Measurements from ENCODE around the gene SLC19A3.
"Not testable (repeated sequence)": the region's sequence is repeated elsewhere in the genome, so short reads cannot be mapped to it uniquely, and the experiment has no call there.

The SLC19A3 gene

GRCh38 chr2:227703280-227703732, 14.5 kb downstream of the SLC19A3 start:
- no peak for DNase-seq

DNA sequence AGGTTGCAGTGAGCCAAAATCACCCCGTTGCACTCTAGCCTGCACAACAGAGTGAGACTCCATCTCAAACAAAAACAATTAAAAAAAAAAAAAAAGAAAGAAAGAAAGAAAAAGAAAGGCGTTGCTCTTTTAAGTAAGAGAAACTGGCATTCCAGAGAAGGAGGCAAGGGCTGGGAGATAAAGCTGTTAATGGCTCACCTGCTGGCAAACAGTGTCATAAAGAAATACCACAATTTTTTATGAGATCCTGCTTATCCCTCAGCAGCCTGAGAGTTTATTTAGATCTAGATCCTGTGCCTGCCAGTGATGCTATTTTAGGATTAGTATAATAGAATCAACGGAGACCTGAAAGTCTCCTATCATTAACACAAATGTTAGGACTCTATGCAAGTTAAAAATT, 16.3 kb downstream of the SLC19A3 start:
- no peak for DNase-seq

DNA sequence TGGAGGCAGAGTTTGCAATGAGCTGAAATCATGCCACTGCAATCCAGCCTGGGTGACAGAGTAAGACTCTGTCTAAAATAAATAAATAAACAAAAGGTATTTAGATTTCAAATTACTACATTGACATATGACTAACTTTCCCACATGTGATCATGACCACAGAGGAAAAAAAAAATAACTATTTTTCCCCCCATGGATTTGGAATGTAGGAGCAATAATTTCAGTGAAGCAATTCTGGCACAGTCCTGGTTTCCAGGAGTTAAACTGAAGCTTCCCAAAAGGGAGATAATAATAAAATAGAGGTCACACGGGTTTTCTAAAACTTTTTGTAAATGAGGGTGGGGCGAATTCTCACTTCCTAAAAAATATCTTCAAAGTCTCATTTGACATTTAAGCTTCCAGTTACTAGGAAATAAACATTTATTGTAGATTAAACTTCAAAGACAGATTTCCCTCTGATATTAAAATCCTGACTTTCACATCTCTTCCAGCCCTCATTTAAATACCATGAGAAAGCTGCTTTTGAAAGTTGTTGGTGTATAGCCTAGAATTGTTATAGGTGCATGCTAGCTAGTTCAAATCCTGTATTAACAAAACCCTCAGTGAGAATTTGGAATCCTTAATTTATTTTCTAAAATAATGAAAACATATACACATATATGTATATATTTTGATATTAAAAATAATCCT, 20.7 kb downstream of the SLC19A3 start:
- no peak for DNase-seq

DNA sequence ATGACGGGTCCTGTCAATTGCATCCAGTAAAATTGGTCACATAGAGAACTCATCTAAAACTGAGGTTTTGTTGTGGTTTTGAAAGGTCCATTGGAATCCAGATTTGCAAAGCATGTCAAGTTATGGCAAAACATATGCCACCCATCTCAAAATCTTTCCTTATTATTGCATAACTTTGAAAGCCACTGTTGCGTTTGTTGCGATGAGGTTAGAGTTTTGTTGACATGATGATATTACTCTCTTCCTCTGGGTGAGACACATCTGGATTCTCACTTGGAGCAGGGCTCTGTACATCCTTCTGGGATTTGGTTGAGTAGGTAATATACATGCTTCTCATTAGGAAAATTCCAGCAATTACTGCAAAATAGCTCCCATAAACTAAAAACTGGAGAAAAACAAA, 30.6 kb downstream of the SLC19A3 start:
- no peak for DNase-seq

DNA sequence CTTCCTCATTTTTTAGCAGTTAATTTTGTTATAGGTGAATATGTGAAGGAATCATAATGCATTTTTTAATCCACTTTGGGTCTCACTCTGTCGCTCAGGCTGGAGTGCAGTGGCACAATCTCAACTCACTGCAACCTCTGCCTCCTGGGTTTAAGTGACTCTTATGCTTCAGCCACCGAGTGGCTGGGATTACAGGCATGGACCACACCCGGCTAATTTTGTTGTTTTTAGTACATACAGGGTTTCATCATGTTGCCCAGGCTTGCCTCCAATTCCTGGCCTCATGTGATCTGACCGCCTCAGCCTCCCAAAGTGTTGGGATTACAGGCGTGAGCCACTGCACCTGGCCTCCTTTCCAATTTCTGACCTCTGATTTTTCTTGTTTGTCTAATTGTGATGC, 33.6 kb downstream of the SLC19A3 start:
- no peak for DNase-seq

DNA sequence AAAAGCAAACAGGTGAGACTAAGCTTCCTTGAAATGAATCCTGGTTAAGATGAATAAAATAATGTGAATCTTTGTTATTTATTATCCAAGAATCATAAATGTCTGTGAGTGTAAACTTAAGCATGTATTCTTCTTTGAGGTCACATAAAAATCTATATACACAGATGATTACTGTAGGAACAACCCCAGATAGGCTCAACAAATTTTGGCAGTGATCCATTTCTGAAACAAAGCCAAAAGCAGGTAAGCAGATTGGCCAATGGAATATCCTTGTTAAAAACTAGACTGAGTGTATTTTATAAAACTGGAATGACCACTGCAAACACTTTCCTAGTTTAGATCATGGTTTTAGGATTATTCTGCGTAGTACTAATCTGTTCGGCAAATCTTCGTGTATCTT, 39.9 kb downstream of the SLC19A3 start:
- no peak for DNase-seq

DNA sequence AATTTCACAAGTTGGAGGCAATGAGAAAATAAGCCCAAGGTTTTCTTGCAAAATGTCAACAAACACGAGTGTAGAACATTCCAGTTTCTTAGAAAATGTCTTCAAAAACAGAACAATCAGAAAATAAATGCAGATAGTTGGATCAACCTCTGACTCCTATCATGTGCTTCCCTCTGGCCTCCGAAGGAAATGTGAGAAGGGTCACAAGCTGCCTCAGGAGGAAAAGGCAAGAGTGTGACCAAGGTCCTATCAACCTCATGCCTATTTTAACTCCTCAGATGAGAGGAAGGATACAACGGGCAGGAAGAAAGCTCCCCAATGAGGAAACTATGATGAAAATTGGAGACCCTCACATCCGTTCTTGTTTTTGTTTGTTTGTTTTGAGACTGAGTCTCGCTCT, 43.3 kb downstream of the SLC19A3 start:
- DNase-seq: no peak

DNA sequence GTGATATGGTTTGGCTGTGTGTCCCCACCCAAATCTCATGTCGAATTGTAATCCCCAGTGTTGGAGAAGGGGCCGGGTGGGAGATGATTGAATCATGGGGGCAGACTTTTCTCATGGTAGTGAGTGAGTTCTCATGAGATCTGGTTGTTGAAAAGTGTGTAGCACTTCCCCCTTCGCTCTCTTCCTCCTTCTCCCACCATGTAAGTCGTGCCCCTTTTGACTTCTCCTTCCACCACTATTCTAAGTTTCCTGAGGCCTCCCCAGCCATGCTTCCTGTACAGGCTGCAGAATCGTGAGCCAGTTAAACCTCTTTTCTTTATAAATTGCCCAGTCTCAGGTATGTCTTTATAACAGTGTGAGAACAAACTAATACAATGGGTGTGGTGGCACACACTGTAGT, 44.2 kb downstream of the SLC19A3 start:
- not testable (repeated sequence) for DNase-seq

- DNase-seq: no peak
Measured at GRCh38 chr2:227671170-227671905, 46.5 kb downstream of the SLC19A3 start.

- not testable (repeated sequence) for DNase-seq
Measured at GRCh38 chr2:227666631-227667170, 51.1 kb downstream of the SLC19A3 start, which contains the start of gene SCYGR5. SCYGR5 (plus strand) TSS chr2:227666804; CDS start chr2:227666804, 0 bp downstream.

DNA sequence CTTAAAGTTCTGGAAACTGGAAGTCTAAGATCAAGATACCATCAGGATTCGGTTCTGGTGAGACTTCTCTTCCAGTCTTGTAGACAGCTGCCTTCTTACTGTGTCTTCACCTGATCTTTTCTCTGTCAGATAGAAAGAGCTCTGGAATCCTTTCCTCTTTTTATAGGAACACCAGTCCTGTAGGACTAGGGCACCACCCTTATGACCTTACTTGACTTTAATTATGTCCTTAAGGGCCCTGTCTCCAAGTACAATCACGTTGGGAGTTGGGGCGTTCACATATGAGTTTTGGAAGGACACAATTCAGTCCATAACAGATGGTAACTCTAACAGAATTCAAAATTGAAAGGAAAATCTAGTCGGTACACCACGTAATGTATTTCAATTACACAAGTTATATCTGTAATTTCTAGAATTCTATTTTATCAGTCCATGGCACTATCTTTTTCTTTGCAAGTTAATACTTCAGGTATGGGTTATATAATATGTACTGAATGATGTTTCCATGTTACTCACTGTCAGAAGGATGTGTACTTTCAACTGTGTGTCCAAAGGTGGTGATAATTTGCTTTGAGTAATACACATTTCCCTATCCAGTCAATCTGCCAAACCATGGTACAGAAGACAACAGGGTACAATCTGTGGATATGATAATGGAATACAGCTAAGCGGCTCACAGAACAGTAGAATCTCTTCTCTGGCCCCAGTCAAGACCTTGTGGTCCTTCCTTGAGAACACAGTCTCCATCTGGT, 52.5 kb downstream of the SLC19A3 start:
- no peak for DNase-seq

DNA sequence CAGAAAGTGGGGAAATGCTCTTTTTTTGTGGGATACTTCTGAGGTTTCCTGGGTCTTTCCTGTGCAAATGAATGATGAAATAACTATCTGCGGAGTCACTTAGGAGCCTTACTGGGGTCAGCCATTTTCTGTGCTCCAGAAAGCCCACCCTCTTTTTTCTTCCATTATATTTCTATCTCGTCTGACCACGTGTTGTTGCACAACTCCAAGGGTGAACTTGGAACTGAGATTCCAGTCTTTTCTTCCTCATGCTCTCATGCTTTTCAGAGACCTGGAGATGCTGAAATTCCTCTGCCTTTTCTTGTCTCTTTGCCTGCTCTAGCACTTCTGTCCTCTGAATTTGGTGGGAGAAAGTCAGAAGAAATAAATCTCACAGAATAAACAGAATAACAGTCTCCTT, 56.0 kb downstream of the SLC19A3 start:
- DNase-seq: no peak

DNA sequence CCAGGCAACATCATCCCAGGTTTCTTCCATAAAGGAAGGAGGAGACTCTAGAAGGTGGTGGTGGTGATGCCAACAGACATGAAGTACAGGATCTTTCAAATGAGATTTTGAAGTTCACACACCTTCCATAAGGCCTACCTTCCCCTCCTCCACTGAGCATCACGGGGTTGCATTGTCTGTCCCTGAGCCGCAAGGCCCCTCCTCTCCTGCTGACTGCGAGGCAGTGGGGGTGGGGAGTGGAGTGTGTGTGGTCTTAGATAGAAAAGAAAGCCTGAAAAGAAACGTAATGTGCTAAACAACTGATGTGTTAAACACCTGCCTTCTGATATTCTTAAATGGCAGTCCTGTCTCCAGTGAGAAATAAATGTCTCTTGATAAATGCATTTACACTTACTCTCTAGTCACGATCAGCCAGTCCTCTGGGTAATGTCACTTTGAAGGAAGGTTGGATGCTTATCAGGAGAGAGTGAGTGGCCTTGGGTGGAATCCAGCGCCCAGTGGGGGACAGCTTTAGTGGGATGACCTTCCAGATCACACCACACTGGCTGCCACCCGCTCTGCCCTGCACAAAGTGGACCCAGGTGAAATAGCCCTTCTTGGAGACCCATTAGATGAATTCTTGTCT, 56.7 kb downstream of the SLC19A3 start:
- no peak for DNase-seq

DNA sequence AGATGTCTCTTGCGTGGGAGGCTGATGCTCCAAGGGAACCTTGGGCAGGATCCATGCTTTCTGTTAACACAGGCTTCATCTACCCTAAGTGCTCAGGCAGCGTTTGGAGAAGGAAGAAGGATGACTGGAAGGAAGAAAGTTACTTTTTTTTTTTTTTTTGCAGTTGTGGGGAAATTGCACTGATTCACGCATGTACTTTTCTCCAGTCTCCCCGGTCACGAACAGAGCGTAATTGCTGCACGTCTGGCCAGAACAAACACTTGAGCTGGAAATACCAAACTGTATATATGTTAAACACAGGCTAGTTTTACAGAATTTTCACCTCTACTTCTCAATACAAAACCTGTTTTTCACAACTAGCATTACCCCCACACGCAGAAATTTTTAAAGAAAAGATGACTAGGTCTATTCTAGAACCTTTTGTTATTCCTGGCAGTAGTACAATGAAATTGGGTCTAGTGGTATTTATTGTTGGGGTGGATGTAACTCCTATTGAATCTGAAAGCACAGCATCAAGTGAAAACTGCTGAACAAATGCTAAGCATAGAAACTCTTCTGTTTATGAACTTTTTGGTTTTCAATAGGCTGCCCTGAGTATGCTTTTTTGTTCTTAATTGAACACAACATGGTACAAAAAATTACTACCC, 60.5 kb downstream of the SLC19A3 start:
- peak; percentile 2 for DNase-seq

GRCh38 chr2:227655454-227655853, 62.4 kb downstream of the SLC19A3 start:
- peak; percentile 79 for DNase-seq

- no peak for DNase-seq
Measured at GRCh38 chr2:227654426-227654825, 63.4 kb downstream of the SLC19A3 start.

DNA sequence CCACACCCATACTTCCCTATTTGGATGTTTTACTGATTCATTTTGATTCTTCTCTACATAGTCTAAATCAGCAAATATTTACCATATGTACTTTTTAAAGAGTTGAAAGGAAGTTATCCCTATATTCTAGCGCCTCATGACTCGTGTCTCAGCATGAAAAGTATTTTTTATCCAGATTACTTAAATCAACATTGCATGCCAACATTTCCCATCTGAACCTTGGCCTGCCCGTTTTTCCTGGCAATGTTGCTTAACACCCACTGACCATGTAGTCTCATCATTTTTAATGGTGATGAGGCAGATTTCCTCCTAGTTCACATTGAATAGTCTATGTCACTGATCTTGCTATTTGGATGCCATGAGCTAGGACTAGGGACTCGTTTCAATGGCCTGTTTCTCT, 64.4 kb downstream of the SLC19A3 start:
- DNase-seq: peak; percentile 30

DNA sequence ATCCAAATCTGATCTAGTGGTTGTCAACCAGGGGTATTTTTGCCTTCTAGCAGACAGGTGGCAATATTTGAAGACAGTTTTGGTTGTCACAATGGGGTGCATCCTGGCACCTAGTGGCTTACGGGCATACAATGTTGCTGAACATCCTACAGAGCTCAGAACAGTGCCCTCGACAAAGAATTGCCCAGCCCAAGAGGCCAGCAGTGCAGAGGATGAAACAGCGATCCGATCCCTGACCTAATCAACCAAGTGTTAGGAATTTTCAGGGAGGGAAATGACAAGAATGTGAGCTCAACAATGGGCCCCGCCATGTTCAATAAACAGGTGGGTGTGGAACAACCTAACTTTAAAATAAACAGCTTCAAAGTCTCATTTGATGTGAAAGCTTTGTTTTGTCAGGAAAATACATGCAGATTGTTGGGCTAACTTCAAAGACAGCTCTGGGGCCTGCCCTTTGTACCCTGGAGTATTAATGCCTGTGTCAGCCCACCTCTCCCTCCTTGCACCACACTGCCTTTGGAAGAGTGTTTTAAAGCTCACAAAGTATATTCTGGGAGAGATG, 73.8 kb downstream of the SLC19A3 start:
- DNase-seq: no peak

DNA sequence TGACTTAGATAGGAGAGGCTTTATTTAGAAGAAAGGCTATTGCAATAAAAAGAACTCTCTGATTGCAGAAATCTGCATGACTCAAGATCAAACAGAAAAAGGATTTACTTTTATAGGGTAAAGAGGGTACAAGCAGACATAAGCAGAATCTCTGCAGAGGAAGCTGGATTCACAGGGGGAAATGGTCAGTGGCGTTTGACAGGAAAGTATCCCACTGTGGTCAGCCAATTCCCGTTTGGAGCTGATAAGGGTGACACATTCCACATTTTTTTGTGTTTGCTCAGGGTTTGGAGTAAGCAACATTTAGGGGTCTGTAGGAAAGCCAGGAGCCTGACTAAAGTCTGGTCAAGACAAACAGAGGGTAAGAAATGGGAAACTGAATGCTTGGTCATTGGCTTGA, 75.2 kb downstream of the SLC19A3 start:
- DNase-seq: peak; percentile 8

GRCh38 chr2:227634201-227634600, 83.6 kb downstream of the SLC19A3 start:
- DNase-seq: no peak

Measured in fibroblast of skin of scalp (primary cell).